ENCODE results near the gene TUBD1.

TUBD1 gene

DNA sequence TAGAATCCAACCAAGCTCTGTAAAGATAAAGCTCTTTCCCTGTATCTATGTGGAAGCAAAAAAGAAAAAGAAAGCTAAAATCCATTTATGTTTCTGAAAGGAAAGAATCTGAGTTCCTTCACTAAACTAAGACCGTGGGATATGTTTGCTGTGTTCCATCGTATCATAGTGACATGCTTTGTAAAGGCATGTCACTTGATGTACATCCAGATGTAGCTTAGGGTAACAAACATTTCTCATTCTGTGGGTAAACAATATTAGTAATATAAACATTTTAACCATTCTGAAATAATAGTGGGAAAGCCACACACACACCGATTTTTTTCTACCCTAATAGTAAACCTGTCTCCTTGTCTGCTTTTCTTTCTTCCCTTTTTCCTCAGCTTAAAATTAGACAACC, 78.1 kb downstream of the TUBD1 start:
- no peak for DNase-seq

DNA sequence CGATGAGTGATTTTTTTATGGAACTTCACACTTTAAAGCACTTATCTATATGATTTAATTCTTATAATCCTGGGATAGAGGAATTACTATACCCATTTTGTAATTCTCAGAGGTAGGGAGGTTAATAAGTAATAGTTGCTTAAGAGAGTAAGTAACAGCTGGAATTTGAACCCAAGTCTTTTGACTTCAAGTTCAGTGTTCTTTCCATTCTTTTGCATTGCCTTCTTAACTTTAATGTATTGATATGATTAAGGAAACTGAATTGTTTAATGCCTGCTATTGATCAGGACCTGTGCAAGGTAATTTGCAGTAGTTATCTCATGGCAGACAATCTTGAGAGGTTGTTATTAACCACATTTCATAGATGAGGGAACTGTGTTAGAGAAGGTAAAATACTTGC, 78.5 kb downstream of the TUBD1 start:
- no peak for DNase-seq

DNA sequence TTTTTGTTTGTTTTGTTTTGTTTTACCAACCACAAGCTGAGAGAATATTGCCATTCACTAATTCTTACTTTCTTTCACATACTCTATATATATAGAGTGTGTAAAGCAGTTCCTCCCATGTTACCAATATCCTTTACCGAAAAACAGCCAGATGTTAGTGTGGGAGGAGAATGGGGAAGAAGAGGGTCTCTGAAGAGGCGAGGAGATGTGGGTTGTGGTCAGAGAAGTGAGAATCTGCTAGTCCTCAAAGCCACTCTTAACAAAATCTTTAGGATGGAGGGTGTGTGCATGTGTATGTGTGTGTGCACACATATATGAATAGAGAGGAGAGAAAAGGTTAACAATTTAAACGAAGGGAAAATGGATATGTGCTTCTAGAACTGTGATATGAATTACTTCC, 80.6 kb downstream of the TUBD1 start:
- DNase-seq: peak; percentile 63

DNA sequence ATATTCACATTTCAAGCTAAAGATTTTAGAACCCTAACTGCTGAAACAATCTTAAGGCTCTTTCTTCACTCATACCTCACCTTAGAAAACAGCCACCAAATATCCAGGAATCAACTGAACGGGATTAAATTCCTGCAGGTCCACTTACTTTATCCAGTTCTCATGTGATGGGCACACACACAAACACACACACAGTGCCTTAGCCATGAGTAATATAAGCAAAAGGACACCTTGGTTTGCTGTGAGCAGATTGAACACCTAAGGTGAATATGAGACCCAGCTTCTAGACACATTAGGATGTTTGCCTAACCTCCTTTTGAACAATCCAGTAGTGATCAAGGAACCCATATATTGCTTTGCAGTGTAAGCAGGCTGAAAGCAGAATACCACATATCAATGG, 81.5 kb downstream of the TUBD1 start:
- no peak for DNase-seq

DNA sequence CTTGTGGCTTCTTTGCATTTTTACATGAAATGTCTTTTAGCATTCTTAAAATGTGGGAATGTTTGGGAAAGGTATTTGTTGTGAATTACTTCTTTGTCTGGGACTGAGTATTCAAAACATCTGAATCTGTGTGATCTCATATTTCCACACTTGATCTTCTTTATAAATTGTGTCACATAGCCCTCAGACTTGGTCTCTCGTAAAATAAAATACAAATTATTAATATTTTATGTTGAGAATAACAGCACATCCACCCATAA, 81.9 kb downstream of the TUBD1 start:
- no peak for DNase-seq
